ENCODE data around the gene CDK12. TPM values are rescaled to one million over a fixed set of nuclear protein-coding genes. Genes with fewer than 3 reads are reported as not detected.
"Not testable (repeated sequence)": the region's sequence is repeated elsewhere in the genome, so short reads cannot be mapped to it uniquely, and the experiment has no call there.

CDK12 gene
- 31.1 and 34.3 TPM in 2 replicates for total RNA-seq (2014; rRNA removed; shearing (Covaris generic))

DNA sequence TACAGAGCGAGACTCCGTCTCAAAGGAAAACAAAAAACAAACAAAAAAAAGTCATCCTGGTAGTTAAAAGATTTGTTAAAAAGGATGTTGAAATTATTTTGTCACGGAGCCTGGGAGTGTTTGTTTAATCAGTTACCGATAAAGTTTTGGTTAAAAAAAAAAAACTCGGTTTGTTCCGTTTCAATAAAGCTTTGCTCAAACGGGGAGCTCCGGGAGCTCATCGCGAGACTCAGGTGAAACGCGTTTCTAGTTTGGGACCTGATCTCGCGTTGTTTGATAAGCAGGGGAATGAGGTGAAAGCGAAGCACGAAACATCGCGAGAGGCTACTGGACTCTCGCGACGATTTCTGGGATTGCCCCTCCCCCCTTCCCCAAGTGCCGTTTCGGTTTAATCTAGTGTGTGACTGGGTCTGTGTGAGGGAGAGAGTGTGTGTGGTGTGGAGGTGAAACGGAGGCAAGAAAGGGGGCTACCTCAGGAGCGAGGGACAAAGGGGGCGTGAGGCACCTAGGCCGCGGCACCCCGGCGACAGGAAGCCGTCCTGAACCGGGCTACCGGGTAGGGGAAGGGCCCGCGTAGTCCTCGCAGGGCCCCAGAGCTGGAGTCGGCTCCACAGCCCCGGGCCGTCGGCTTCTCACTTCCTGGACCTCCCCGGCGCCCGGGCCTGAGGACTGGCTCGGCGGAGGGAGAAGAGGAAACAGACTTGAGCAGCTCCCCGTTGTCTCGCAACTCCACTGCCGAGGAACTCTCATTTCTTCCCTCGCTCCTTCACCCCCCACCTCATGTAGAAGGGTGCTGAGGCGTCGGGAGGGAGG is at the start of gene CDK12:
CDK12 (plus strand) TSS at position 374 of the 813 bp plus-strand sequence. CDS start 586 bp downstream, outside the sequence.
- Histone ChIP-seq H3K36me3 (replicated peaks; ENCODE audit: control insufficient read depth, insufficient read depth, low read length) (peaks cover 1% of the 10 kb centered on the region; the same call in 1 of the 2 replicates), H3K4me3 (ENCODE audit: insufficient read depth, low read depth, low read length) (peak within 1 kb of the TSS; percentile 96)

DNA sequence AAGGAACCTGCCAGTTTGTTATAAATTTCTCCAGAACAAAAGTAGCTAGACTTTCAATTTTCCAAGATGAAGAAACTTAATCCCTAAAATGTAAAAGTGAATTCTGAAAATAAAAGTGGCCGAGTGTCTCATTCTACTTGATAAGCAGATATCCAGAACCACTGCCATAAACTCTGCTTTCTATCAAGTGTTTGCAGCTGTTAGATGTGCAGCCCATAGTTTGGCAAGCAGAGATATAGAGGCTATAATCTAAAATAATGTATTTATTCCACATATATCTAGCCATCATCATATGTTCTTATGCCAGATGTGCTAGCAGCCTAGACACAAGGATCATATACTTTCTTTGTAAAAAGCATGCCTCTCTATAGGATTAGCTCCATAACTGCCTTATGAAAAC is 45.1 kb upstream of the CDK12 start:
- no peak for DNase-seq
- Histone ChIP-seq H3K4me3 (ENCODE audit: insufficient read depth, low read depth, low read length) (no peak overlapping the region), H3K36me3 (replicated peaks; ENCODE audit: control insufficient read depth, insufficient read depth, low read length) (peaks cover 26% of the 10 kb centered on the region), H3K27me3 (ENCODE audit: control insufficient read depth, insufficient read depth, low read length) (no peaks in the 10 kb centered on the region)

More for the DNA sequence above, at the start of gene CDK12:
- H3K27me3 ChIP-seq (ENCODE audit: control insufficient read depth, insufficient read depth, low read length): no peaks in the 10 kb centered on the region
- DNase-seq: peak; percentile 95

DNA sequence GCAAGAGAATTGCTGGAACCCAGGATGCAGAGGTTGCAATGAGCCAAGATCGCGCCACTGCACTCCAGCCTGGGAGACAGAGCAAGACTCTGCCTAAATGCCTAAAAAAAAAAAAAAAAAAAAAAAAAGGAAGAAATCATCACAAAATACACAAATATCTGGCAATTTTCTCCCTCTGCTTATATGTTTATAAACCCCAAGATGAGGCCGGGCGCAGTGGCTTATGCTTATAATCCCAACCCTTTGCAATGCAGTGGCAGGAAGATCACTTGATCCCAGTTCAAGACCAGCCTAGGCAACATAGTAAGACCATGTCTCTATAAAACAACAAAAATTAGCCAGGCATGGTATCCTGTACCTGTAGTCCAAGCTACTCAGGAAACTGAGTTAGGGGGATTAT is 31.7 kb upstream of the CDK12 start:
- H3K27me3 ChIP-seq (ENCODE audit: control insufficient read depth, insufficient read depth, low read length): no peaks in the 10 kb centered on the region
- no peak overlapping the region for H3K4me3 ChIP-seq (ENCODE audit: insufficient read depth, low read depth, low read length)
- no peak for DNase-seq
- H3K36me3 ChIP-seq (replicated peaks; ENCODE audit: control insufficient read depth, insufficient read depth, low read length): peaks cover 15% of the 10 kb centered on the region

DNA sequence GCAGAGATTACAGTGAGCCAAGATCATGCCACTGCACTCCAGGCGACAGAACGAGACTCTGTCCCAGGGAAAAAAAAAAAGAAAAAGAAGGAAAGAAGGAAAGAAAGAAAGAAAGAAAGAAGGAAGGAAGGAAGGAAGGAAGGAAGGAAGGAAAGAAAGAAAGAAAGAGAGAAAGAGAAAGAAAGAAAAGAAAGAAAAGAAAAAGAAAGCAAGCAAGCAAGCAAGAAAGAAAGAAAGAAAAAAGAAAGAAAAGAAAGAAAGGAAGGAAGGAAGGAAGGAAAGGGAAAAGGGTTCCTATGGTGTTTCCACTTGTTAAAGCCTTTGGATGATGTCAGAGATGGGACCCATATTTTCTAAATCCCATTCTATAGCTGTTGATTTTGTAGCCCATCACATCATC is 21.4 kb upstream of the CDK12 start:
- H3K27me3 ChIP-seq (ENCODE audit: control insufficient read depth, insufficient read depth, low read length); H3K4me3 ChIP-seq (ENCODE audit: insufficient read depth, low read depth, low read length); DNase-seq: not testable (repeated sequence)
- peaks cover 11% of the 10 kb centered on the region for H3K36me3 ChIP-seq (replicated peaks; ENCODE audit: control insufficient read depth, insufficient read depth, low read length)

DNA sequence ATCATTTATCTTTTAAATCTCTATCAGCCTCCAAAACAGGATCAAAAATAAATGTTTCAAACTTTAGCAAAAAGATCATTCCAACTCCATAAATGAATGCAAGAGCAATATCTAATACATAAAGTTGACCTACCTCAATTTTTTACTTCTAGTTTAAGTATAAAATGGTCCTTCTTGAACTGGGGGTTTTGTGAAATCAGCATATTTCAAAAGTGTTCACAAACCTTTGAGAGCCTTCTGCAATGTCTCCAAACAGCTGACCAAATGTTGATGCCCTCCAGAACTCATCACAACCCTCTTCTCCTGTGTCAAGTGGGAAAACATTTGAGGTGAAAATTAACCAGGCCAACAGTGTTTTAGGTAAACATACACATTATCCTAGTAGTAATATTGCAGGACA is 18.0 kb upstream of the CDK12 start:
- Histone ChIP-seq H3K4me3 (ENCODE audit: insufficient read depth, low read depth, low read length) (no peak overlapping the region), H3K36me3 (replicated peaks; ENCODE audit: control insufficient read depth, insufficient read depth, low read length) (peaks cover 15% of the 10 kb centered on the region), H3K27me3 (ENCODE audit: control insufficient read depth, insufficient read depth, low read length) (no peaks in the 10 kb centered on the region)
- no peak for DNase-seq

DNA sequence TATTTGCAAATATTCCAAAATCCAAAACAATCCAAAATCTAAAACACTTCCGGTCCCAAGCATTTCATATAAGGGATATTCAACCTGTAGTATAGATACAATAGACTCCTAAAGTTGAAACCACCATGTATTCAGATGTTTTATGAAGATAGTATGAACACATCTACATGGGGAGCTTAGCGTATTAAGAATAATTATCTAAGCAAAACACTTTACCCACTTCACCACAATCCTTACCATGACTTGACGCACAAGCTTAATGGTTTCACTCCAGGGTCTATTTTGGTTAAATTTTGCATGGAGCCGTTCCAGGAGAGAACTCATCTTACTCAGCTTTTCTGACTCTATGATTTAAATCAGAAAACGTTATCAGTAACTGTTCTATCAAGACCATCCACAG is 13.7 kb upstream of the CDK12 start:
- DNase-seq: no peak
- H3K27me3 ChIP-seq (ENCODE audit: control insufficient read depth, insufficient read depth, low read length): no peaks in the 10 kb centered on the region
- H3K4me3 ChIP-seq (ENCODE audit: insufficient read depth, low read depth, low read length): no peak overlapping the region
- H3K36me3 ChIP-seq (replicated peaks; ENCODE audit: control insufficient read depth, insufficient read depth, low read length): peaks cover 9% of the 10 kb centered on the region

DNA sequence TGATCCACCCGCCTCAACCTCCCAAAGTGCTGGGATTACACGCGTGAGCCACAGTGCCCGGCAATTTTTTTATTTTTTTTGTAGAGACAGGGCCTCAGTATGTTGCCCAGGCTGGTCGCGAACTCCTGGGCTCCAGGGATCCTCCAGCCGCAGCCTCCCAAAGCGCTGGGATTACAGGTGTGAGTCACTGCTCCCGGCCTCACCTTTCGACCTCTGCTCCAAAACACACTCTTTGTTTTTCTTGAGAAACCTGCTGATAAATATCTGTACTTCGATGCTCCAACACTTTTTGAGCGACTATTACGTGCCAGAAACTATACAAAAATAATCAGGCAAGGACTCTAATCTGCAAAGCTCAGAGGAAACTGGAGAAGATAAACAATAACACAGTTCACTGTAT is 11.2 kb upstream of the CDK12 start:
- Histone ChIP-seq H3K27me3 (ENCODE audit: control insufficient read depth, insufficient read depth, low read length) (no peaks in the 10 kb centered on the region), H3K4me3 (ENCODE audit: insufficient read depth, low read depth, low read length) (peak overlapping the region; percentile 88), H3K36me3 (replicated peaks; ENCODE audit: control insufficient read depth, insufficient read depth, low read length) (peaks cover 6% of the 10 kb centered on the region)
- DNase-seq: no peak

DNA sequence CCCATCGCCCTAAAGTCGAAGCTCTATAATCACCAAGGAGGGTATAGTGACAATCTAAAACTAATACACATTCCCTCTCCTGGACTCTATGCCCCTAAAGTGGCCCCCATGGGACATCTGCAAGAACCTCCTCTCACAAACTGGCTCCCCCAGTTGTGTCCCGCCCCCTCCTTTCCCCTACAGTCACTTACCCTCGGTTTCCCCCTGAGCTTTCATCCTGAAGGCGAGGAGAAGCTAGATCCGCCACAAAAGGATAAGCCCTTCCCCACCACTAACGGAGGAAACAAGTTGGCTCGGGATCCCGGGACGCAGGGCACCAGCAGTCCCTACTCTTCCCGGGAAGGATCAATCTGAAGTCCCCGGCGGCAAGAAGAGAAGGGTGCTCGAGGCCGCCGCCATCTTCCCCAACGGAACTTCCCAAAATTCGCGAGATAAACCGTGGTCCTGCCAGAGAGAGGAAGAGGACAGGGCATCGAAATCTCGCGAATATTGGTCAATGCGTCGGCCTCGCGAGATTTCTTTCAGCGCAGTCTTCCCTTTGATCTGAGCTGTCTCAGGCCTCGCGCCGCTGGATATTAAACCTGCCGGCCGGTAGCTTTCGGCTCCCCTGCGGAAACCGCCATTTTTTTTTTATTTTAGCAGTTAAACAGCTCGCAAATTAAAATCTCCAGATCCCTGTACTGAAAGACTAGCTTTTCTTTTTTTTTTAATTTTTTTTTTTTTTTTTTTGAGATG is 10.3 kb upstream of the CDK12 start, which contains the start of gene MED1:
MED1 (minus strand) TSS at position 417 of the 735 bp plus-strand sequence; CDS start at position 216, 201 bp downstream.
- Histone ChIP-seq H3K27me3 (ENCODE audit: control insufficient read depth, insufficient read depth, low read length) (no peaks in the 10 kb centered on the region), H3K4me3 (ENCODE audit: insufficient read depth, low read depth, low read length) (peak within 1 kb of the TSS; percentile 88), H3K36me3 (replicated peaks; ENCODE audit: control insufficient read depth, insufficient read depth, low read length) (peaks cover 6% of the 10 kb centered on the region)
- DNase-seq: peak; percentile 93

DNA sequence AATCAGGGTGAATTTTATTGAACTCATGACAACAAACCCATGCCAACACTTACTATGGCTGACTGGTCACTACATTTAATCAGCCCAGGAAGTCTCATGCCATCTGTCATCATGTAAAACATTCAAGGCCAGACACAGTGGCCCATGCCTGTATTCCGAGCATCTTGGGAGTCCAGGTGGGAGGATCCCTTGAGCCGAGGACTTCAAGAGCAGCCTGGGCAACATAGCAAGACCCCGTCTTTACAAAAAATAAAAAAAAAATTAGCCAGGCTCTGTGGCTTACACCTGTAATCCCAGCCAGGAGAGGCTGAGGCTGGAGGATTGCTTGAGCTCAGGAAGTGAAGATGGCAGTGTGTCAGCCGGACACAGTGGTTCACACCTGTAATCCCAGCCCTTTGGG is 5.4 kb upstream of the CDK12 start:
- no peak for DNase-seq
- Histone ChIP-seq H3K4me3 (ENCODE audit: insufficient read depth, low read depth, low read length) (no peak overlapping the region), H3K36me3 (replicated peaks; ENCODE audit: control insufficient read depth, insufficient read depth, low read length) (no peaks in the 10 kb centered on the region), H3K27me3 (ENCODE audit: control insufficient read depth, insufficient read depth, low read length) (no peaks in the 10 kb centered on the region)

DNA sequence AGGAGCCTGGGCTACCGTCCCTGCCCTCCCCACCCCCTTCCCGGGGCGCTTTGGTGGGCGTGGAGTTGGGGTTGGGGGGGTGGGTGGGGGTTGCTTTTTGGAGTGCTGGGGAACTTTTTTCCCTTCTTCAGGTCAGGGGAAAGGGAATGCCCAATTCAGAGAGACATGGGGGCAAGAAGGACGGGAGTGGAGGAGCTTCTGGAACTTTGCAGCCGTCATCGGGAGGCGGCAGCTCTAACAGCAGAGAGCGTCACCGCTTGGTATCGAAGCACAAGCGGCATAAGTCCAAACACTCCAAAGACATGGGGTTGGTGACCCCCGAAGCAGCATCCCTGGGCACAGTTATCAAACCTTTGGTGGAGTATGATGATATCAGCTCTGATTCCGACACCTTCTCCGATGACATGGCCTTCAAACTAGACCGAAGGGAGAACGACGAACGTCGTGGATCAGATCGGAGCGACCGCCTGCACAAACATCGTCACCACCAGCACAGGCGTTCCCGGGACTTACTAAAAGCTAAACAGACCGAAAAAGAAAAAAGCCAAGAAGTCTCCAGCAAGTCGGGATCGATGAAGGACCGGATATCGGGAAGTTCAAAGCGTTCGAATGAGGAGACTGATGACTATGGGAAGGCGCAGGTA is 762 bp downstream of the CDK12 start:
- Histone ChIP-seq H3K36me3 (replicated peaks; ENCODE audit: control insufficient read depth, insufficient read depth, low read length) (peaks cover 1% of the 10 kb centered on the region; the same call in 1 of the 2 replicates), H3K4me3 (ENCODE audit: insufficient read depth, low read depth, low read length) (peak overlapping the region; percentile 96), H3K27me3 (ENCODE audit: control insufficient read depth, insufficient read depth, low read length) (no peaks in the 10 kb centered on the region)
- peak; percentile 22 for DNase-seq

DNA sequence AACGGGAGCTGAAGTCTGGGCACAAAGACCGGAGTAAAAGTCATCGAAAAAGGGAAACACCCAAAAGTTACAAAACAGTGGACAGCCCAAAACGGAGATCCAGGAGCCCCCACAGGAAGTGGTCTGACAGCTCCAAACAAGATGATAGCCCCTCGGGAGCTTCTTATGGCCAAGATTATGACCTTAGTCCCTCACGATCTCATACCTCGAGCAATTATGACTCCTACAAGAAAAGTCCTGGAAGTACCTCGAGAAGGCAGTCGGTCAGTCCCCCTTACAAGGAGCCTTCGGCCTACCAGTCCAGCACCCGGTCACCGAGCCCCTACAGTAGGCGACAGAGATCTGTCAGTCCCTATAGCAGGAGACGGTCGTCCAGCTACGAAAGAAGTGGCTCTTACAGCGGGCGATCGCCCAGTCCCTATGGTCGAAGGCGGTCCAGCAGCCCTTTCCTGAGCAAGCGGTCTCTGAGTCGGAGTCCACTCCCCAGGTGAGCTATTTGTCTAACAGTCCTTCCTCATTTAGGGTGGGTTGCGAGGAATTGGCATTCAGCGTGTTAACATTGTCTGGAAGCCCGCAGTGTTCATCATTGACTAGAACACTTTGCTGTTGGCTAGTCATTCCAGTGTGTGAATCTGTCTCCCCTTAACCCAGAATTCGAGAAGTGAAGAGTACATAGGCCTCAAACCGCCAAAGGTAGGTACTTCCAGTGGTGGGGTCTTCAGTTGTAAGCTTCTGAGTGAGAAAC is 1.5 kb downstream of the CDK12 start:
- no peaks in the 10 kb centered on the region for H3K27me3 ChIP-seq (ENCODE audit: control insufficient read depth, insufficient read depth, low read length)
- peak overlapping the region; percentile 96 for H3K4me3 ChIP-seq (ENCODE audit: insufficient read depth, low read depth, low read length)
- peak; percentile 15 for DNase-seq
- peaks cover 1% of the 10 kb centered on the region; the same call in 1 of the 2 replicates for H3K36me3 ChIP-seq (replicated peaks; ENCODE audit: control insufficient read depth, insufficient read depth, low read length)

DNA sequence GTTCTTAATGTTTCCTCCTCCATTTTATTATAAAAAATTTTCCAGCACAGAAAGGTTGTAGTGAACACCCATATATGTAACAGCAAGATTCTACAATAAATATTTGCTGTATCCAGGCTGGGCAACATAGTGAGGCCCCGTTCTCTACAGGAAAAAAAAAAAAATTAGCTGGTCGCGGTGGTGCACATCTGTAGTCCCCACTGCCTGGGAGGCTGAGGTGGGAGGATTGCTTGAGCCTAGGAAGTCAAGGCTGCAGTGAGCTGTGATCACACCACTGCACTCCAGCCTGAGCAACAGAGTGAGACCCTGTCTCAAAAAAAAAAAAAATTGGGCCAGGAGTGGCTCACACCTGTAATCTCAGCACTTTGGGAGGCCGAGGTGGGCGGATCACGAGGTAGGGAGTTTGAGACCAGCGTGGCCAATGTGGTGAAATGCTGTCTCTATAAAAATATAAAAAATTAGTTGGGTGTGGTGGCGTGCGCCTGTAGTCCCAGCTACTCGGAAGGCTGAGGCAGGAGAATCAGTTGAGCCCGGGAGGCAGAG is 3.4 kb downstream of the CDK12 start:
- H3K36me3 ChIP-seq (replicated peaks; ENCODE audit: control insufficient read depth, insufficient read depth, low read length); H3K27me3 ChIP-seq (ENCODE audit: control insufficient read depth, insufficient read depth, low read length); DNase-seq; H3K4me3 ChIP-seq (ENCODE audit: insufficient read depth, low read depth, low read length): not testable (repeated sequence)

DNA sequence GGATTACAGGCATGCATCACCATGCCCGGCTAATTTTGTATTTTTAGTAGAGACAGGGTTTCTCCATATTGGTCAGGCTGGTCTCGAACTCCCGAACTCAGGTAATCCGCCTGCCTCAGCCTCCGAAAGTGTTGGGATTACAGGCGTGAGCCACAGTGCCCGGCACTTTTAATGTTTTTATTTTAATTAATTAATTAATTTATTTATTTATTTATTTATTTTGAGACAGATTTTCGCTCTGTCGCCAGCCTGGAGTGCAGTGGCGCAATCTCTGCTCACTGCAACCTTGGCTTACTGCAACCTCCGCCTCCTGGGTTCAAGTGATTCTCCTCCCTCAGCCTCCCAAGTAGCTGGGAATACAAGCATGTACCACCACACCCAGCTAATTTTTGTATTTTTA is 7.3 kb downstream of the CDK12 start:
- H3K4me3 ChIP-seq (ENCODE audit: insufficient read depth, low read depth, low read length); DNase-seq; H3K27me3 ChIP-seq (ENCODE audit: control insufficient read depth, insufficient read depth, low read length): not testable (repeated sequence)
- H3K36me3 ChIP-seq (replicated peaks; ENCODE audit: control insufficient read depth, insufficient read depth, low read length): peaks cover 12% of the 10 kb centered on the region

DNA sequence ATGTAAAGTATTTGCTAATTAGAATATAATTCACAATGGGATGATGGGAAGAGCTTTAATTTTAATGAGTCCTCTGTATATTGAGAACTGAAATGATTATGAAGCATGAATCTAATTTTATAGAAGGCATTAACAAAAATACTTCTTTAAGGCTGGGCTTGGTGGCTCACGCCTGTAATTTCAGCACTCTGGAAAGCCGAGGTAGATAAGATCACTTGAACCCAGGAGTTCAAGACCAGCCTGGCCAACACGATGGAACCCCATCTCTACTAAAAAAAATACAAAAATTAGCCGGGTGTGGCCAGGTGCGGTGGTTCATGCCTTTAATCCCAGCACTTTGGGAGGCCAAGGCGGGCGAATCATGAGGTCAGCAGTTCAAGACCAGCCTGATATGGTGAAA is 12.0 kb downstream of the CDK12 start:
- no peaks in the 10 kb centered on the region for H3K27me3 ChIP-seq (ENCODE audit: control insufficient read depth, insufficient read depth, low read length)
- no peak overlapping the region for H3K4me3 ChIP-seq (ENCODE audit: insufficient read depth, low read depth, low read length)
- no peak for DNase-seq
- peaks cover 18% of the 10 kb centered on the region for H3K36me3 ChIP-seq (replicated peaks; ENCODE audit: control insufficient read depth, insufficient read depth, low read length)

Data from H7 (cell line).